ENCODE results near the gene PDE4D.

Gene PDE4D

DNA sequence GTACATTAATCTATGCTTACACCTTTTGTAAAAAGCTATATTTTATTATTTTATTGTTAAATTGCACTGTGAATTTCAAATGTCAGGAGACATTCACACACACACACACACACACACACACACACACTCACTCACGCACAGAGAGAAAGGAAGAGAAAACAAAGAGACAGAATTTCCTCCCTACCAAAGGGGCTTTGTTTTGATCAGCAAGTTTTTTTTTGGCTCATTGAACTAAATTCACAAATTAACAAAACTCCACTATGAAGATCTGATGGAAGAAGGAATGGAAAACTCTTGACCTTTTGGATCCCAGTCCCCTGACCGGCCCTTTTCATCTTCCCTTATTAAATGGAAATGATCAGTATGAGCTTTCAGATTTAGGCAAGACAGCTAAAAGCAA, 161.2 kb downstream of the PDE4D start:
- DNase-seq: no peak

DNA sequence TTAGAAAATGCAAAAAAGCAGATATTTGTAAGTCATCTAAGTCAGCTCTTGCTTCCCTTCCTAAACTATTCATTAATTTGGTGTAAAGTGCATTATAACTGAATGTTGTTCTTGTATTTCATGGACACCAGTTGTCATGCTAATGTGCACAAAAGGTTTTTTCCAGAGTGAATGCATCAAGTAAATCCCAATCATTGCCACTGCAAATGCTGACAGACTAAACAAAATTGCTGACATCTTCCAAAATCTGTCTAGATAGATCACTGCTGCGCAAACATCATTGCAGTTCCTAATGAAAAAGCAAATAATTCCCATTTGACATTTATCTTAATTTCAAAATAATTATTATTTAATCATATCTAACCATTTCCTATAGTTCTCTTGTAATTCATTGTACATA, 161.7 kb downstream of the PDE4D start:
- DNase-seq: no peak

GRCh38 chr5:59729820-59730219, 163.7 kb downstream of the PDE4D start:
- no peak for DNase-seq

GRCh38 chr5:59729357-59729756, 164.2 kb downstream of the PDE4D start:
- no peak for DNase-seq

DNA sequence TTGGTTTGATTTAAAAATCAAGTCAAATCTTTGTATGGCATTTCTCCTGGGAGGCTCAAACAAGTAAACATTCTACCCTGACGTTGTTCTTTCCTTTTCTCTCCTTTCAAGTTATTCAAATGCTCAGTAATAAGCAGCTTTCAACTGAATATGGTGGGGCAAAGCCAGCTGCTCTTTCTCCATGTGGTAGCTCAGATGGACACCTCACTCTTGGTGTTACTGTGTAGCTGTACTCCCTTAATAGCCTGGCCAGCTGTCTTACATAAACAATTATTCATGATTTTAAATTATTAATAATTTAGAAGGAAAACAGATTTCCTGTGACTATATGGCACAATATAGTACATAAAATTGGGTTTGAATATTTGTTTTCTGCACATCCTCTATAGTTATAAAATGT, 165.2 kb downstream of the PDE4D start:
- DNase-seq: no peak

DNA sequence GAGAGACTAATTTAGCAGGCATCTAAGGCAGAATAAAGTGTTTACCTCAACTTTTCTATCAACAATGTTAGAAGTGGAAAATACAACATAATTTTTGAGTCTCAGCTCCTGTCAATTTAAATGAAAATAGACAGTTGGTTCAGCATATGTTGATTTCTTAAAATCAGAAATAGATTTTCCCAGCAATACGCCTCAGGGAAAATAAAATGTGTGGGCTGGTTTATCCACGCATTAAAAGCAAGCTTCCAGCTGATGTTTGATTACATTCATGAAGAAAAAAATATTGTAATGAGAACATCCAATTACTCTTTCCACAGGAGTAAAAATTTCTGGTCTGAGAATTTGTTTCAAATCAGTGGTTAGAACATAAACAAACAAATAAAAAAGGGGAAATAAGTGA, 166.3 kb downstream of the PDE4D start:
- DNase-seq: no peak

GRCh38 chr5:59725392-59725767, 168.1 kb downstream of the PDE4D start:
- DNase-seq: no peak

DNA sequence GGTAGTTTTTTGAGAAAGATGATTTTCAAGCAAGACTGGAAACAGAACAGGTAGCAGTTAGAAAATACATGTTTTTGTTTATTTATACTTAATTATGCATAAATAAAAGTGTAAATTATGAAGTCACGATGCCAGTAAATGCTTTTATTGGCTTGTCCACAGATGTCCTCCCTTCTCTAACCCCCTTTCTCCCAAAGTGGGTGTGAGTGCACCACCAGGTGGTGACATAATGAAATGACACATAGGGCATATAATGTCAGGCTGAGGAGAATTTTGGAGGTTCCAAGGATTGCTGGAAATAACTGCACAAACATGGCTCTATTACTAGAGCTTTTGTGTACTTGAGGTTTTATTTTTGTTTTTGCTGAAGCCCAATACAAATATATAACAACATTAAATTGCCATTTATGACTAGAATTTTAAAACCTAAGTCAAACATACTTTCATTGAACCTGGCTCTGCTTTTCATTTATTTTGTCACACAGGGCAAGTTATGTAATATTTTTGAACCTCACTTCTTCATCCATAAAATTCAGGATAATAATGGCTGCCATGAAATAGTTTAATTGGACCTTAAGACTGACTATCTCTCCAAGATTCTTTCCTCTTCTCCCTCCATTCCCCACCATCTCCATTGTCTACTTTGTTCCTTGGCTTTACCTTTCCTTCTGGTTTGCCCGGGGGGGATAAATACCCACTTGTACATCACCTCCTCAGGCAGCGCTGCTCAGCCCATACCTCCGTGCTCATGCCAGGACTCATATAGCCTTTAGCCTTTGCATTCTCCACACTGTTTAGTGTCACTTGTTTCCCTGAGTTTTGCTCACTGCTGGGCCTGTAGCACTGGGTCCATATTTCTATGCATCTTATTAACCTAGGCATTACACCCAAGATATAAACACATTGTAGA, 168.8 kb downstream of the PDE4D start:
- peak; percentile 3 for DNase-seq

- no peak for DNase-seq
Measured at GRCh38 chr5:59722874-59723273, 170.7 kb downstream of the PDE4D start.

DNA sequence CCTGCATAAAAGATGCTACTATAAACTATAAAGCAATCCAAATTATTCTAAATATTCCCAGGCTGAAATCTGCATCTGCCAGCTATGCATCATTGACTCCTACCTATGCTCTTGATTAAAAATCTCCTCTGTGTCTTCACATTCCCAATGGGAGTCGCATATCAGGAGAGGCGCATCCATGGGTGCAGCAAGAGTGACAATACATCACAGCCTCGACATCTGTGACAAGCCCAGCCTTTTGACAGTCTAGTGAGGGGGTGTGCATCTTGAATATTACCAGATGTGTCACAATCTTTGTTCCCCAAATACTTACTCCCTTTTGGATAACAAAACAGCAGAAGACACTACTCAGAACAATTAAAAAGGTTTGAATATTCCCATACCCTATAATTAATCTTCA, 171.8 kb downstream of the PDE4D start:
- no peak for DNase-seq

DNA sequence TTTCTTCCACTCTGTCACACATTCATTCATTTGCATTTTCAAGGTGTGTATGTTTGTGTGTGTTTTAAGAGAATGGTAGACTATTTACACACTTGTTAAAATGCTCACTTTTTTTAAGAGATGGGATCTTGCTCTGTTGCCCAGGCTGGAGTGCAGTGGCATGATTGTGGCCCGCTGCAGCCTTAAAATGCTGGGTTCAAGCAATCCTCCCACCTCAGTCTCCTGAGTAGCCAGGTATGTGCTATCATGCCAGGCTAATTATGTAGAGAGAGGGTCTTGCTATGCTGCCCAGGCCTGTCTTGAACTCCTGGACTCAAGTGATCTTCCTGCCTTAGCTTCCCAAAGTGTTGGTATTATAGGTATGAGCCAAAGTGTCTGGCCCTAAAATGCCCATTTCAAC, 173.5 kb downstream of the PDE4D start:
- no peak for DNase-seq

DNA sequence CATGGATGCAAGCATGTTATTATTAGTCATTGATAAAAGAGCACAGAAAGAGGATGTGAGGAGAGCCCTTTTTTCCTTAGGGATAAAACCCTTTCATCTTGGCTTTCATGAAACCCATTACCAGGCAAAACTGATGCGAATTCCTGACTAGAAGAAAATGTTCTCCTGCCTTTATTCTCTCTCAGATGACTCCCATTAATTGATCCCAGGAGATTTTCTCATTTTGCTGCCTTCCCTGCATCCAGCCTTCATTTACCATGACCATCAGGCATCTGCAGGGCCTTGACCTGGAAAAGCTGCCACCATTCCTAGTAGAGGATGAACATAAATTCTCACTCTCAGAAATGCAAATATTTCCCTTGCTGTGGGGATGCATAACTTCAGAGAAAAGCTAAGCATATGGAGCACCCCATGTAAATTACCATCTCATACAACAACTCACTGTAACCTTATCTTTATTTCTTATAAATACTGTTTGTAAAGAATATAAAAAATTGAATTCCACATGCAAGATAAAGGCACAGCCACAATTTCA, 176.5 kb downstream of the PDE4D start:
- DNase-seq: no peak

GRCh38 chr5:59716029-59716428, 177.5 kb downstream of the PDE4D start:
- DNase-seq: no peak

DNA sequence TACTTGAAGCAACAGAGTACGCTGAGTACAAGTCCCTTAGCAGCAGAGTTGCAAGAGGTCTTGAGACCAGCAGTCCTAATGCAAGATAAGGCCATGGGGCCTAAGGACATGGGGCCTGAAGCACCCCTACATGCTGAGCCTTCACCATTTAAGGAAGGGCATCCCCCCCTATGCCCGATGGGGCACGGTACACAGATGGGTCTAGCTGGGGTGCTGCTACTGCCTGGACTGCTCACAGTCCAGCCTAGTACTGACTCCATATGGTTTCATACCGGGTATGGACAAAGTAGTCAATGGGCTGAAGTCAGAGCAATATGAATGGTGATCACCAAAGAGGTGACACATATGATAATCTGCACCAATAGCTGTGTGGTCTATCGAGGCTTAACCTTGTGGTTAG, 178.3 kb downstream of the PDE4D start:
- no peak for DNase-seq

GRCh38 chr5:59713498-59713844, 180.1 kb downstream of the PDE4D start:
- no peak for DNase-seq

GRCh38 chr5:59712836-59713497, 180.6 kb downstream of the PDE4D start:
- no peak for DNase-seq

- no peak for DNase-seq
Measured at GRCh38 chr5:59711310-59711709, 182.2 kb downstream of the PDE4D start.

GRCh38 chr5:59709846-59710245, 183.7 kb downstream of the PDE4D start:
- DNase-seq: no peak

DNA sequence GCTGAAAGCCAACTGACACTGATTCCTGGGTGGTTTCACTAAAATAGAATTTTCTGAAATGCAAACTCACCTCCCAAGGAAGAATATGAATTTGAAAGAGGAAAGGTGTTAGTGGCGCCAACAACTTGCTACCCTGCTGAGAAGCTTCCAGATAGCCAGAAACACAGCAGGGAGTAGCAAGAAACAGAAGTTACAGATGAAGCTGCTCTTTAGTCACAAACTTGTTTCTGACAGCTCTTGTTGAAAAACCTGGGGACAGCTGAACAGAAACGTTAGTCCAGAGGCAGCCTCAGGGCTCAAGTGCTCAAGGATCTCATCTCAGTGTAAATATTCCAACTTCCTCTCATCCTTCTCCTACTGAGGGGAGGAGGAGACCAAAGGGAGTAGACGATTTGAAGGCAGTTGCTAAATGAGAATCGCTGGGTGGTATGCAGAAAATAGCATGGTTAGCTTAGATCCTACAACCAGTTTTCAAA, 184.1 kb downstream of the PDE4D start:
- DNase-seq: no peak

DNA sequence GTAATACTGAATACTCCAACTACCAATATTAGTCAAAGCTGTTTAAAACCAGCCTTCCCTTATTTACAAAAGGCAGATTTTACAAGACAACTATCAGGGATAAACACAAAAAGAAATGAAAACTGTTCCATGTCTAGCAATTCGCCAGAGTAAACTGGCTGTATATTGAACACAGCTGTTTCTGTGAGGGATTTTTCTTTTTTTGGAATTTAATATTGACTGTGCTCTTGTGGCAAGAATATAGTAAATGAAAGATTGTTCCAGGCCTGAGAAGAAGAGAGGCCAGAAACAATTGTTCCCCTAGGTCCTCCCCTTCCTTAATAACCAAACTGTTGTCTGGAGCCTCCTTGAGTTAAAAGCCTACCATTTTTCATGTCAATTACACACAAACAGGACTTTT, 188.6 kb downstream of the PDE4D start:
- DNase-seq: no peak

- no peak for DNase-seq
Measured at GRCh38 chr5:59703789-59704188, 189.7 kb downstream of the PDE4D start.

- DNase-seq: peak; percentile 2
Measured at GRCh38 chr5:59698207-59699178, 195.0 kb downstream of the PDE4D start.

DNA sequence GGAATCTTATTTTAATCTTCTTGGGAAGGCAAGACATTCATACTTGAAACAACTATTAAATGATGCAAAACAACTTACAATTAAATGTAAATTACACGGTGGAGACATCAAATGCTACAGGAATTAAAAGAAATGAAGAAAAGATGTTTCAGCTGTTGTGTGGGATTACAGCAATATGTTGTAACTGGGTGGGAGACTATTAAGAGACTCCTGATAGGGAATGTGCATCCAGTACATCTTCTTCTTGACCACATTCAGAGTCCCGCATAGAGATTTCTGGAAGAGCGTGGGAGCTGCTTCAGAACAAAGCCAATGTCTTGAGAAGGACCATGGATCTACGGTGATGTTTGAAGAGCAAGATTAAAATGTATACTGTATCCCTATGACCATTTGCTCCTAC, 199.1 kb downstream of the PDE4D start:
- no peak for DNase-seq

All from NCI-H1092 treated with DMSO at 0.1 percent for 48 hours (cell line).